ENCODE results near the gene CHD6. TPM values are rescaled to one million over a fixed set of nuclear protein-coding genes. Genes with fewer than 3 reads are reported as not detected.

Gene CHD6
- total and polyA plus RNA-seq, 2 experiments from 2014 or later = 12.6 to 24.9 TPM

- TF ChIP-seq EZH2 (IDR thresholded peaks at IDR 0.05; ENCODE audit: insufficient read depth, poor library complexity, severe bottlenecking) (no peak), EZH2phosphoT487 (IDR thresholded peaks at IDR 0.05; ENCODE audit: insufficient read depth, low read depth) (no peak)
- Histone ChIP-seq H3K27me3 (replicated peaks; ENCODE audit: insufficient read depth) (no peaks in the 10 kb centered on the region), H3K36me3 (ENCODE audit: low read depth) (no peaks in the 10 kb centered on the region), H3K4me2 (ENCODE audit: unreplicated experiment) (no peak overlapping the region), H3K27ac (no peak overlapping the region), H2AFZ (no peak overlapping the region), H3K9me3 (ENCODE audit: low read depth) (no peaks in the 10 kb centered on the region), H3K4me1 (ENCODE audit: insufficient read depth) (0 out of 2 replicates have a peak, but pooled peaks cover 3% of the 10 kb centered on the region), H3K9ac (no peak overlapping the region), H3K9me2 (ENCODE audit: insufficient read depth) (no peaks in the 10 kb centered on the region), H3F3A (ENCODE audit: insufficient read depth) (no peaks in the 10 kb centered on the region), H4K20me1 (ENCODE audit: insufficient read depth) (0 out of 2 replicates have a peak, but pooled peaks cover 3% of the 10 kb centered on the region), H3K4me3 (no peak overlapping the region), H3K79me2 (ENCODE audit: insufficient read depth) (peaks cover 69% of the 10 kb centered on the region)
- in situ Hi-C loops (cut with MboI) = no loop called here
- 71 to 82% methylated on average over 3 of the region's 3 CpGs for WGBS, 2 experiments (ENCODE audit: low coverage in 1 of 2, low lambda C conversion rate in 2 of 2, missing lambda C conversion rate in 2 of 2)
- DNase-seq = no peak
Measured at GRCh38 chr20:41551011-41551705, 67.0 kb downstream of the CHD6 start.

DNA sequence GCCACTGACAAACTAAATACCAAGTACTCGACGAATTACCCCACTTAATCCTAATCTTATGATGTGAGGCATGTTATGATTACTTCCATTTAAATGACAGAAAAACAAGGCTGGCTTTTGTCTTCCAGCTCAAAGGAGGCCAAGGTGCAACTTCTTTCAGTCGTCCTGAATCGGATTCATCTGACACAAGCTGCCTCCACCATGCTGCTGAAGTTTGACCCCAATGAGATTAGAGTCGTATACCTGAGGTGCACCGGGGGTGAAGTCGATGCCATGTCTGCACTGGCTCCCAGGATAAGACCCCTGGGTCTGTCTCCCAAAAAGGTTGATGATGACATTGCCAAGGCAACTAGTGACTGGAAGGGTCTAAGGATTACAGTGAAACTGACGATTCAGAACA, 71.0 kb downstream of the CHD6 start:
- Histone ChIP-seq H3K27me3 (replicated peaks; ENCODE audit: insufficient read depth) (no peaks in the 10 kb centered on the region), H2AFZ (no peak overlapping the region), H3K9ac (no peak overlapping the region), H3K9me2 (ENCODE audit: insufficient read depth) (no peaks in the 10 kb centered on the region), H3K4me2 (ENCODE audit: unreplicated experiment) (no peak overlapping the region), H3F3A (ENCODE audit: insufficient read depth) (no peaks in the 10 kb centered on the region), H3K36me3 (ENCODE audit: low read depth) (no peaks in the 10 kb centered on the region), H3K27ac (no peak overlapping the region), H3K9me3 (ENCODE audit: low read depth) (no peaks in the 10 kb centered on the region), H3K79me2 (ENCODE audit: insufficient read depth) (peaks cover 73% of the 10 kb centered on the region), H3K4me3 (no peak overlapping the region), H3K4me1 (ENCODE audit: insufficient read depth) (0 out of 2 replicates have a peak, but pooled peaks cover 3% of the 10 kb centered on the region), H4K20me1 (ENCODE audit: insufficient read depth) (0 out of 2 replicates have a peak, but pooled peaks cover 3% of the 10 kb centered on the region)
- no peak for DNase-seq
- in situ Hi-C loops (cut with MboI) = no loop called here
- WGBS, 2 experiments (ENCODE audit: low coverage in 1 of 2, low lambda C conversion rate in 2 of 2, missing lambda C conversion rate in 2 of 2) = 87 to 88% methylated on average over 8 of the region's 8 CpGs
- TF ChIP-seq EZH2phosphoT487 (IDR thresholded peaks at IDR 0.05; ENCODE audit: insufficient read depth, low read depth) (no peak), EZH2 (IDR thresholded peaks at IDR 0.05; ENCODE audit: insufficient read depth, poor library complexity, severe bottlenecking) (no peak)

DNA sequence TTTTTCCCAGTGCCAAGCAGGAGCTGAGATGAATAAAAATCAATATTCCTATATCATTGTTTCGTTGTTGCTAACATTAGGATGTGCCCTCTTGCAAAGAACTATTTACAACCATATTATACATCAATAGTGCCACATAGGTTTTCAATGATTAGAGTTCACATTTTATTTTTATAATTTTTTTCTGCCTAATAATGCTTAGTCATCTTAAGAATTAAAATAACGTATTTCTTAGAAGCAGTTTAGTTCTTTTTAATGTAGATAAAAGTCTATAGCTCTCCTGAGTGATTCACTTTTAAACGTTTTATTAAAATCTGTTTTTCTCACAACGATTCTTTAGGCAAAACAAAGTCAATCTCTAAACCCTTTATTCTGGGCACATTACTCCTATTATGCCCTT, 71.6 kb downstream of the CHD6 start:
- in situ Hi-C loops (cut with MboI) = no loop called here
- Histone ChIP-seq H3K79me2 (ENCODE audit: insufficient read depth) (peaks cover 73% of the 10 kb centered on the region), H3K4me3 (no peak overlapping the region), H3K9me2 (ENCODE audit: insufficient read depth) (no peaks in the 10 kb centered on the region), H2AFZ (no peak overlapping the region), H3K4me2 (ENCODE audit: unreplicated experiment) (no peak overlapping the region), H3K36me3 (ENCODE audit: low read depth) (no peaks in the 10 kb centered on the region), H3K4me1 (ENCODE audit: insufficient read depth) (0 out of 2 replicates have a peak, but pooled peaks cover 3% of the 10 kb centered on the region), H3K27me3 (replicated peaks; ENCODE audit: insufficient read depth) (no peaks in the 10 kb centered on the region), H3K9me3 (ENCODE audit: low read depth) (no peaks in the 10 kb centered on the region), H3F3A (ENCODE audit: insufficient read depth) (no peaks in the 10 kb centered on the region), H3K27ac (no peak overlapping the region), H4K20me1 (ENCODE audit: insufficient read depth) (0 out of 2 replicates have a peak, but pooled peaks cover 3% of the 10 kb centered on the region), H3K9ac (no peak overlapping the region)
- TF ChIP-seq EZH2 (IDR thresholded peaks at IDR 0.05; ENCODE audit: insufficient read depth, poor library complexity, severe bottlenecking) (no peak), EZH2phosphoT487 (IDR thresholded peaks at IDR 0.05; ENCODE audit: insufficient read depth, low read depth) (no peak)
- no peak for DNase-seq
- WGBS, 2 experiments (ENCODE audit: low coverage in 1 of 2, low lambda C conversion rate in 2 of 2, missing lambda C conversion rate in 2 of 2) = 89 to 90% methylated on average over 4 of the region's 4 CpGs

DNA sequence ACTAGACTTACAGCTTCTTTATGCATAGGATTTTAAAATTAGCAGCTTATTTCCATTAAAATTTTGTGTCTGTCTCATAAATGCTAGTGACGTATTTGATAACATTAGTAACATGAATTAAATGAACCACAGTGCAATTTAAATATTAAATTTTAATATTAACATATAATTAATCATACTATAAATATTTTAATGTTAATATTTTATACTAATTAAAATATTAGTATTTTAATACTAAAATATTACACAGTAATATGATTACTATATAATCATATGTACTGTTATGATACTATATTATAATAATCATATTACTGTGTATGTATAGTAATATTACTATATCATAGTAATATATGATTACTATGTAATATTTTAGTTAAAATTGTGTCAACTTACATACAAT, 73.7 kb downstream of the CHD6 start:
- Histone ChIP-seq H3K4me2 (ENCODE audit: unreplicated experiment) (no peak overlapping the region), H3K27ac (no peak overlapping the region), H3K4me3 (no peak overlapping the region), H3K36me3 (ENCODE audit: low read depth) (peaks cover 7% of the 10 kb centered on the region; the same call in 1 of the 2 replicates), H3K79me2 (ENCODE audit: insufficient read depth) (peaks cover 68% of the 10 kb centered on the region), H3K9me3 (ENCODE audit: low read depth) (no peaks in the 10 kb centered on the region), H4K20me1 (ENCODE audit: insufficient read depth) (peaks cover 8% of the 10 kb centered on the region; the same call in 1 of the 2 replicates), H3F3A (ENCODE audit: insufficient read depth) (no peaks in the 10 kb centered on the region), H2AFZ (no peak overlapping the region), H3K27me3 (replicated peaks; ENCODE audit: insufficient read depth) (no peaks in the 10 kb centered on the region), H3K9me2 (ENCODE audit: insufficient read depth) (no peaks in the 10 kb centered on the region), H3K9ac (no peak overlapping the region), H3K4me1 (ENCODE audit: insufficient read depth) (peaks cover 13% of the 10 kb centered on the region; the same call in 1 of the 2 replicates)
- WGBS, 2 experiments (ENCODE audit: low coverage in 1 of 2, low lambda C conversion rate in 2 of 2, missing lambda C conversion rate in 2 of 2) = 98 to 100% methylated on average over 1 of the region's 1 CpG
- no peak for DNase-seq
- TF ChIP-seq EZH2 (IDR thresholded peaks at IDR 0.05; ENCODE audit: insufficient read depth, poor library complexity, severe bottlenecking) = no peak
- no peak for TF ChIP-seq EZH2phosphoT487 (IDR thresholded peaks at IDR 0.05; ENCODE audit: insufficient read depth, low read depth)
- in situ Hi-C loops (cut with MboI) = no loop called here
